GM19239 (cell line): ENCODE measurements around the gene C1orf21.

Experiments used
- DNase-seq: peaks from one replicate; pipeline ENCODE4 v3.0.0; 2011; ENCODE audit warnings: low spot score; ENCODE audit not compliant: insufficient read length
- FAIRE-seq: peaks from 2 replicates; lab custom pipeline; 2011; peaks lifted over from hg19 to GRCh38; lab: Jason Lieb, UNC

The C1orf21 gene

DNA sequence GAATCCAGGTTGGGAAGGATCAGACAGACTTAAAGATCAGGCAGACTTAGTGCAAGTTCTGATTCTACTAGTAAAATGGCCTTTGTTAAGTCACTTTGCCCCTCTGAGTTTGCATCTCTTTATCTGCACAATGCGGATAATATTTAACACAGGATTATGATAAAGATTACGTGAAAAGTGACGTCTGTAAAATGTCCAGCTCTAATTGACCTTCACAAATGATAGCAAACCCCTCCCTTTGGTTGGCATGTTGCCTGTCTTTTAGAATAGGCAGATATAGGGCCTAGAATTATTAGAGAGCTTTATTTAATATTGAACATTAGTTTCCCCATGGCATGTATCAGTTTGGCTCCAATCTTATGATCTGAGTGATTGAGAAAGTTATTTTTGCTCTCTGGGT, 55.4 kb downstream of the C1orf21 start:
- DNase-seq (no peak), FAIRE-seq (no peak)

DNA sequence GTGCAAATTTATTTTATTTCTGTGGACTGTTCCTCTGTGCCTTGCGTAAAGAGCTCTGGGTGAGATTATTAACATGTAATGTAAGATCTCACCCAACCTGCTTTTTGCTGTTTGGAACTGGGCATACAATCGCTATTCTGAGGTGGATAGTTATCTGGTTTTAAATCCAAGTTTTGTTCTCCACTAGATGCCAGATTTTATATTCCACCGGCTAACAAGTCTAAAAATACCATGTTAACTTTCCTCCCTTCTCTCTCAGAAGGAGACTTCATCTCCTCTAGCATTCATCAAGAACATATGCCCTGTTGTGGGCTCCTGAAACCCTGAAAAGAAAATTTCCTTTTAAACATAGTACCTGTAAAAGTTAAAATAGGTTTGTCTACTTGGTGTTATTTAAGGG, 56.4 kb downstream of the C1orf21 start:
- DNase-seq = no peak
- no peak for FAIRE-seq

DNA sequence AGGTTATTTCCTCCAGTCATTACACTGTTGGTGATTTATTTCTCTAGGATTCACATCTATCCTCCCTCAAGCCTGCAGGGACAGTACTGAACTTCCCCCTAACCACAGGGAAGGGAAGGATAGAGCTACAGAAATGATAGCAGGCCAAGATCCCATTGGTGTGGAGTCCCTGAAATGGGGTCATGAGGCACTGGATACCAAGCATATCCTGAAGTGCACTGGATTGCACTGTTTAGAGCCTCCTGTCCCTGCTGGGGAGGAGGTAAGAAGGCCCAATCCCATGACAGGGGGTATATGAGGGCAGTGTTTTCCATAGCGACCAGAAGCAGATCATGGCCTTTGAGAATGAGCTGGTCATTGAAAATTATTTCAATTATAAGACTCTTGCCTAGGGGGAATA, 56.8 kb downstream of the C1orf21 start:
- FAIRE-seq = no peak
- DNase-seq = no peak

DNA sequence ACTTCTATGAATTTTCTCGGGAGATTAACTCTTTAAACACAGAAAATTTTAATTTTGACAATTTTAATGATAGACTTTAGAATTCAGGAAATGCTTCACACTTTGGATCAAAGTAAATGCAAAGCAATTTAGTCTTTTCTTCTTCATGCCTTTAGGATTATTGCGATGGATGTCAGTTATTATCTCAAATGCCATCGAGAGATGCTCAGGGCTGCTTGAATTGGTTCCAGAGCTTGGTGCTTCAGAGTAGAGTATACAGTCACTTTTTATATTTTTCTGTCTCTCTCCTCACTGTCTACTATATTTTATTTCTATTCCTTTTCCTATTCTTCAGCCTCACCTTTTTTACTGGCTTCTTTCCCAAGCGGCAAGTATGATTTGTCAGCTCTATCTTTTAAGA, 59.2 kb downstream of the C1orf21 start:
- no peak for FAIRE-seq
- no peak for DNase-seq

DNA sequence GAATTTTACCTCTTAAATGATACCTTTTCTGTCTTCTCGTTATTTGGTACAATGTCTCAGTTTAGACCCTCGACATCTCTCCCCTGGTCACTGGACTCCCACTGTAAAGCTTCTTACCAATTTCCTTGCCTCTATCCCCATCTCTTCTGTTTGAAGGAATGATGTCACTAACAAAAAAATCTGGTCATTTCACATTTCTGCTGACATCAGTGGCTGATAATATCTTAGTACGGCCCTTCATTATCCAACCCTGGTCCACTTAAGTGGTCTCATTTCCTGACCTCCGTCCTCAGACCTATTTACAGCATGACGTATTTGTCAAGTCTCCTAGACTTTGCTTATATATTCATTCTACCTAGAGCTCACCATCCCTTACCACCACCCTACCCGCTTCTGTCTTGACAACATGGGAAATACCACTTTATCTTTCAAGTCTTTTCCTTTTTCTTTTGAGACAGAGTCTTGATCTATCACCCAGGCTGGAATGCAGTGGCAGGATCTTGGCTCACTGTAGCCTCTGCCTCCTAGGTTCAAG, 60.9 kb downstream of the C1orf21 start:
- DNase-seq (no peak), FAIRE-seq (no peak)

DNA sequence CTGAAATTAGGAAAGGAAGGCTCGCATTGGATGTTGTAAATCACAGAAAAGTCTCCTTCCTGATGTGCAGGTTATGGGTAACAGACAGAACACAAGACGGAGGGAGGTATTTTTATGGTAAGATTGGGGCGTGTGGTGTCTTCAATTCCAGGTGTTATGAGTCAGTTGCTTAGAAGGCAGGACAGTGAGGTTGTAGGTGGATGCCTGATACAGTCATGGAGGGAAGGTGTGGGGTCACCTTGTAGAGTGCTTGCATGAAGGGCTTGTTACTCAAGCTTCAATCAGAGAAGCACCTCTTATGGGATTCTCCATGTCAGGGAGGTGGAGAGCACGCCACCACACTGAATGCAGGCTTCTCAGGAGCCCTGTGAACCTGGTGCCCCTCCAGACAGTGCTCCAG, 63.1 kb downstream of the C1orf21 start:
- FAIRE-seq (no peak), DNase-seq (no peak)

DNA sequence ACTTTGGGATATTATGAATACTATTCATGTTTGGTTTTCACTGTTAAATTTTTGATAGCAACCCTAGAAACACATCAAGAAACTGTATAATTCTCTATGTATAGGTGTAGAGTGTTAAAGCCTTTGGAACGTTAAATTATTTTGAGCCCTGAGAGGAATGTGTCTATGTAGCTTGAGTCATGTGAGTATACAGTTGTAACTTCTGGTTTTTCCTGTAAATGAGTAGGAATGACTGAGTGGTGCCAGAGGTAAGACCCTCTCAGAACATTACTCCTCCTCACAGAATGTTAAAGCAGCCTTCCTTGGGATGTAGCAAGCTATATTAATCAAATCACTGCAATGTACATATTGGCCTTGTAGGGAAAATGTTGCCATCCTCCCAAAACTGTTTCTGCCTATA, 69.0 kb downstream of the C1orf21 start:
- FAIRE-seq (no peak), DNase-seq (no peak)

DNA sequence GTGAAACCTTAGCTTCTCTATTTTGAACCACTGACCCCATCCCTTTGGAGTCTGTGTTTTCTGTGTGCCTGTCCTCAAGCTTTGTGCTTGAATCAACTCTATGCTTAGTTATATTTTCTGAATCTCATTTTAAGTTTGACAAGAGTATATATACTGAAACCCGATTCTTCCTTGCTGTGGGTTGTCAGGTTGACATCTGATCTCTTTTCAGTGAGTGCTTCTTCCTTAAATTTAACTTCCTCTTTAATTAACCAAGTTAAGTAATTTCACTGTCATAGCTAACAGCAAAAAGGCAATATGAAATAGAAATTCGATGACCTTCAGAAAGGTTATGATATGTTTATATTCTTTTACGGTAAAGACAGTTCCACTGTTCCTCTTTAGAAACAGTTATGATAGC, 69.4 kb downstream of the C1orf21 start:
- FAIRE-seq (no peak), DNase-seq (no peak)

DNA sequence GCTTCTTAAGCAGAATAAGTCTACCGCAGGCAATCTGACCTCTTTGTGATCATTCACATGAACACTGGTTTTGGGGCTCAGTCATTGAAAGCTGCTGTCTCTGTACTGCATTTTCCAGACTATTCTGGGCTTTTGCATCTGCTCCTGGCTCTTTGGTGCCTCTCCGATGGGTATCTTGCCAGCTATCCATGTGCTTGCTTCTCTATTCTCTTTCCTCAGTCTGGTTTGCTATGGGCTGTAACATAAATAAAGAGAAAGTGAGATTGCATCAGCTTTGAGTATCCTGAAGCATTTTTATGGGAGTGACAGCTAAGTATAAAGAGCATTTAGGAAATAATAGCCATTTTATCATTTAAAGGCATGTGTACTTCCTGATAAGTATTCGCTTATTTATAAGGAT, 70.7 kb downstream of the C1orf21 start:
- DNase-seq (no peak), FAIRE-seq (no peak)

DNA sequence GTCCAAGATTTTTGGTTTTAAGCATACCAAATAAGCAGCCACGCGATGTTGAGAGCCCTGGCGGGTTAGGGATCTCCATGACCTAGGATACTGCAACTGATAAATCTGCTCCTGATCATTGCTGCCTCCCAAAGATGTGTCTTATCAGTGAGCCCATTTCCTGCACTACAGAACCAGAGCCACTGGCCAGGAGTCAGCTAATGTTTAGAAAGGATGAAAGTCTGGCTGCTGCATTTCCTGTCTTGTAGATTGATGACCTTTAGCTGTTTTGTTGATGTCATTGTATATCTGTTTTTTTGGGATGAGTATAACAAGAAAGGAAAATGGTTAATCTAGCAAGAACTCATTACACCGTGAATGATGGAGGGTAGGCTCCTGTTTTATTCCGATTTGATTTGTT, 74.5 kb downstream of the C1orf21 start:
- FAIRE-seq (no peak), DNase-seq (no peak)

DNA sequence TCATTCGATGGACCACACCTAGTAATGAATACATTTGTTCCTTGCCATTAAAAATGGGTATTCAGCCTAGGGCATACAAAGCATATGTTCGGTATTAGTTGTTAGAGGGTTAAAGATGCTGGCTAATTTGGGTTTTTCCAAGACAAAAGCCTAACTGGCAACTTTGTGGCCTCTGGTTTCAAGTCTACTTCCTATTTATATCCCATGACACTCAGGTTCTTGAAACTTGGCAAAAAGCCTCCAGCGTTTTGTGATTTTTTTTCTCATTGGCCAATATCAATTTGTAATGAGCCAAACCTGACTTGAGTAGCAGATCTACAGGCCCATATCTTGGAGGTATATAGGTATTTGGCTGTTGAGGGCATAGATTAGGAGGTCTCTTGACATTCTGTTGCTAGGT, 75.3 kb downstream of the C1orf21 start:
- no peak for DNase-seq
- no peak for FAIRE-seq

DNA sequence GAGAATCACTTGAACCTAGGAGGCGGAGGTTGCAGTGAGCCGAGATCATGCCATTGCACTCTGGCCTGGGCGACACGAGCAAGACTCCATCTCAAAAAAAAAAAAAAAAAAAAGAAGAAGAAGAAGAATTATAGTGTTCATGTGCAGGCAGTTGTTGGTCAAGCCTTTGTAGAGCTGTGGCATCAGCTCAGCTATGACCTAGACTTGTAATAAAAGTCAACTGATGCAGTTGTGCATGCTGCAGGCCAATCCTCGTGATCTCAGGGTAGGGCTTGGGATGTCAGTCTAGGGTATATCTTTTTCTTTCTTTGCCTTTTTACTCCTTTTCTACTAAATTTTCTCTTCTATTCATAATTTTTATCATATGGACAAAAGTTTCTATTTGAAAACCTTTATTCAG, 76.2 kb downstream of the C1orf21 start:
- DNase-seq (no peak), FAIRE-seq (no peak)

DNA sequence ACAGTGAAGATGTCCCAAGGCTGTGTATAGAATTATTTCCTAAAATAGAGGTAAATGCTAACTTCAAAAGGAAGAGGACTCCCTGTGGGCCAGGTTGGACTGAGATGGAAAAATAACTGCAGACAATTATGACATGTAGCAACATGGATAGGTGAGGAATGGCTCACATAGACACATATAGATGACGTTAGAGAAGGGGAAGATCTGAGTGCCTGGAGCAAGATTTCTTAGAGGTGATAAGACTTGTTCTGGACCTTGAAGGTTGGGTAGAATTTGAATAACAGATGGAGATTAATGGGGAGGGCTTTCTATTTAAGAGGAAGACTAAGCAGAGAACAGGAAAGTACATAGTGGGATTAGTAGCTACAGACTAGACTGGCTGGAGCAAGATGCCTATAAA, 76.9 kb downstream of the C1orf21 start:
- DNase-seq (no peak), FAIRE-seq (no peak)

DNA sequence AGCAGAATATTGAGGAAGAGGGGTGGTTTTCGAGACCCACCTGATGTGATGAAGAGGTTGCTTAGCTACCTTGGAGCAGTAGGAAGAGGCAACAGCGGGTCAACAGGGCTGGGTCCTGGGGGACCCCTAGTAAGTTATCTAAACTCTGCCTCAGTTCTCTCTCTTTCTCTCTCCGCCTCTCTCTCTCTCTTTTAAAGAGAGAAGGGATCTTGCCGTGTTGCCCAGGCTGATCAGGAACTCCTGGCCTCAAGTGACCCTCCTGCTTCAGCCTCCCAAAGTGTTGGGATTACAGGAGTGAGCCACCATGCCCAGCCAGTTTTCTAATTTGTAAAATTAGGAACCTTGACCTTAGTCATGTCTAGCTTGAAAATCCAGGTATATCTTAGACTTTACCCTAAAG, 77.9 kb downstream of the C1orf21 start:
- DNase-seq (no peak), FAIRE-seq (no peak)

DNA sequence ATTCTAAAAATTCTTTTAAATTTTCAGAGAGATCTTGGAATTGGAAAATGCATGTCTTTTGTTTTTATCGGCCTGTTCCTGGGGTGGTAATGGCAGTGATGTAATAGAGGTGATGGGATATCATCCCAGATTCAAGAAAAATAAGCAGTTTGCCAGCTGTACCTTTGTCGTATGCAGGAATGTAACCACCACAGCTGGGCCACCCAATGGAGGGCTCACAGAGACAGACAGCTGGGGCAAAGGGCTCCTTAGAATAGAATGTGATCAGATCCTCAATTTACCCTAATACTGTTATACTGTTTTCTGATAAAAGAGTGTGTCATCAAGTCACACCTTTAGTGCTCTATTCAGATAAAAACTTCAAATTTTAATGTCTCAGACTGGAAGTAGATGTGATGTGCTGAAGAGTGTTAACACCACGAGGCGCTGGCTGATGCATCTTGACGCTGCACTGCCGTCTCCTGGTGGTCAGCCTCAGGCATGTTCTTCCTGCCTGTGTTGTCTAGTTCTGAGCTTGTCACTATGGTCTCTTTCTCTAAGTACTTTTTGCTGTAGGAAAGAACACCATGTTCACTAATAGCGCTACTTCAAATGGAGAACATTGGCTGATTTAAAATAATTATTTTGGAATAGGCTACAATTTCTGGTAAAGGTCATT, 78.8 kb downstream of the C1orf21 start:
- DNase-seq (no peak), FAIRE-seq (no peak)

DNA sequence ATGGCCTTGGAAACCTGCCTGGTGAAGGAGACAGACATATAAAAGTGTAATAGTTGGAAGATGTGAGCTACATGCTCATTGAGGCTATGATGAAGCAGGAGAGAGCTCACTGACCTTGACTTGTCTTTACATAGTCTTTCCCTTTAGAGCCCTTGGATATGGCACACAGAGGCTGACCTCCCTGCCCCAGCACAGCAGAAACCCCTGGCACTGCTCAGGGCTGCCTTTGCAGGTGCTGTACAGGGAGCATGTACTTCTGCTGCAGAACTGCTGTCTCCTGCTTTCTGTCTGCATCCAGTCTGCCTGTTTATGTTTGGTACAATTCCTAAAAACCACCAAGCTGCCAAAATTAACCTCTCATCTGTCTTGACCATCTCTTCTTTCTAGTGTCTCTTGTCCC, 80.5 kb downstream of the C1orf21 start:
- FAIRE-seq (no peak), DNase-seq (no peak)

DNA sequence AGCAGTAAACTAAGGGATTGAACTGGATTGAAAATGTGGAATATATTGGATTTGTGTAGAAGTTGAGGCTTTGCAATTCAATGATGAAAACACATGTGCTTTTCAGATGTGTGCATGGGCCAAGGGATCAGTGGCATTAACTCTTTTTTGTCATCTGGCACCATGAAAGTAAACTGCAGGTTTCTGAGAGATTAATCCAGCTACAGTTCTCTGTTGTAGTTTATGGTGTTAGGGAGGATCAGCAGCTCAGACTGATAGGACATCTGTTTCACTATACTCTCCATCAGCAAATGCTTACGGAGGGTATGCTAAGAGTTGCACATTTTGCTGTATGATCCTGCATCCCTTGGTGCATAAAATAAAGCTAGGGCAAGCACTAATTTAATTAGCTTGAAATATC, 82.6 kb downstream of the C1orf21 start:
- no peak for FAIRE-seq
- DNase-seq = no peak

DNA sequence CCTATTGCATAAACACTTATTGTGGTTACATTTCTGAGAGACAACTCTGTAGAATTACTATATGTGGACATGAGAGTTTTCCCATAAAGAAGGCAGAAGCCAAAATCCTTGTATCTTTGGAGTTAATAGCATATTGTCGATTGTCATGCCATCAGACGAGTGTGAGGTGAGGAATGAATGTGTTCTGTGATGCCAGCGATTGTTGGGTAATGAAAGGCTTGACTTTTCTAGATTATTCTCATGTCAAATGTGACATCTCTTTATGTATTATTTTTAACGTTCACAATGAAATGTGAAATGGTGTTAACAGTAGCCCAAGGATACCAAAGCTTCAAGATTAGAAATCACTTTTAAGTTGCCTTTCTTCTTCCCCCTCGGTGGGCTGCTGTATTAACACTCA, 84.9 kb downstream of the C1orf21 start:
- FAIRE-seq = no peak
- DNase-seq = no peak

DNA sequence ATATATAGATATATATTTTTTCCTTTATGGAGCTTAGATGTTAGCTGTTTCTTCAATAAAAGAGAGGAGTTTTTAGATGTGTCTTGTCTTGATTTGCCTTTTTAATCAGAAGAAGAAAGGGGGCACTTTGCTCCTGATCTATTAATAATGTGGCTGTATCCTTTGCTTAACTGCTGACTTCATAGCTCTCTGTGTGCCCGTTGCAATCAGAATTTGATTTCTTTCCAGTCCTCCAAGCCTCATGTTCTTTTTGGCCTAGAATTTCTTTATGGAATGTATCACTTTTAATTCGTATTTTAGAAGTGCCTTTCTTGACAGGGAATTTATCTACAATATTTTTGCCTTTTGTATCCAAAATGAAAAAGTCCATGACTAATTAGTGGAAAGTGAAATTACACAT, 85.3 kb downstream of the C1orf21 start:
- FAIRE-seq = no peak
- DNase-seq = no peak

DNA sequence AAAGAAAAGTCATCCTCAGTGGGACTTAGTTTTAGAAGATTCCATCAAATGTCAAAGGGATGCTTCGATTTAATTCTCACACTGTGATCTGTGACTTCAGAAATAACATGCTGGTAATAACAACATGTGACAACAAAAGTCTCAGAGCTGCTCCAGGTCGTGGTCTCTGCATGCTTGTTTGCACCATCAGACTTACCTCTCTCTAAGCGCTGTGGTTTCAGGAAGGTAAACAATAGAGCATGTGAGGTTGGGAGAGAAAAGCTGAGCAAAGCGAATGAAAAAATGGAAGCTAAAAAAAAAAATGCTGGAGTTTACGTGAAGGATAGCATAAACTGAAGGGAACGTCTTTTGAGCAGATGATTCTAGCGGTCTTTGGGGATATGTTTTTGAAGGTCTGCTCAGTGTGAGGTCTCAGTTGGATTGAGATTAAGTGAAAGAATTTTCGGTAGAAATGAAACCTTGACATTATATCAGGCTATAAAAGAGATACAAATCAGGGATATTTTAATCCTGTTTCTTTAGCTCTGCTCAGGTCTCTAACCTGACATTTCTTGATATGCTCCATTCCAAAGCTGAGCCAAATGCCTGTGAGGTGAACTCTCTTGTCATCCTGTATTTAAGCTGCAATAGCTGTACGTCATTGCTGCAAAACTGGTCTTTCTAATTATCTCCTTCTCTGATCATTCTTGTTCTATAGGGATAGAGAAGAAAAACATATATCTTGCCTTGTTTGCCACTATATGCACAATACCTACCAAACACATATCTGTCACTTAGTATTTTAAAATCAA, 86.5 kb downstream of the C1orf21 start:
- DNase-seq (no peak), FAIRE-seq (no peak)

DNA sequence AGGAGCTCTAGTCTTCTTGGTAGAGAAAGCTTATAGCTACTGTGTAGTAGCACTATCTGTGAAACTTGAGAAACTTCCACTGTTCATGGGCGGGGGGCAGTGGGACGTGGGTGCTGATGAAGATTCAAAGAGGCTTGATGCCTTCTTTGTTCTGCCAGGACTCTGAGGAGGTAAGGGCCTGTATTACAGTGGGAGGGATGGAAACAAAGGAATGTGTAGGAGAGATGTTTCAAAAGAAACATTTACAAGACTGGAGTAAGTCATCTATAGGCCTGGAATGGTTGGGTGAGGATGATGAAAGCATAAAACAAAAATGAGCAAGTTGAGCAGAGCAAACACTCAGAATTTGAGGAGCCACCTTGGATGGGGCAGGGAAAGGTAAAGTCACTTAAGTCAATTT, 89.4 kb downstream of the C1orf21 start:
- FAIRE-seq = no peak

More for the DNA sequence above, 89.4 kb downstream of the C1orf21 start:
- no peak for DNase-seq
